SW 1271 (cell line): ENCODE data around the gene AGFG2.
"Not testable (repeated sequence)": the region's sequence is repeated elsewhere in the genome, so short reads cannot be mapped to it uniquely, and the experiment has no call there.

Source experiments
- DNase-seq, 2 experiments: peaks; one replicate each; lab custom pipeline; 2025; lab: John Stamatoyannopoulos, UW

The AGFG2 gene

DNA sequence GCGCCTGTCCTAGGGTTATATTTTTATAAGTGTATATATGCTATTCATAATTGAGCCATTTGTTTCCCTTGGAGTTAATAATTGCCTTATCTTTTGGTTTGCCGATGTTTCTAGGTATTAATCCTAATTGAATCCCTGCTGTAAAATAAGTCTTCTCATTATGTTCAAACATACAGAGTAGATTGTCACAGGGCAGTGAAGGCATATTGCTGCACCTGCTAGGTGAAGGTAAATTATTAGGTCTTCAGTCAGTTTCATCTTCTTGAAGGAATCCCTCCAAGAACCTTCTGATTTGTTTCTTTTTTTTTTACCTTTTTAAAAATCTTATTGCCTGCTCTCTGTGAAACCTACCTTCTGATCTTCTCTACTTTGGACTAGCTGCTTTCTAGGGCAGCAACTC is 17.9 kb upstream of the AGFG2 start:
- DNase-seq, result no peak

GRCh38 chr7:100521909-100522593 is 17.0 kb upstream of the AGFG2 start:
- not testable (repeated sequence) for DNase-seq

DNA sequence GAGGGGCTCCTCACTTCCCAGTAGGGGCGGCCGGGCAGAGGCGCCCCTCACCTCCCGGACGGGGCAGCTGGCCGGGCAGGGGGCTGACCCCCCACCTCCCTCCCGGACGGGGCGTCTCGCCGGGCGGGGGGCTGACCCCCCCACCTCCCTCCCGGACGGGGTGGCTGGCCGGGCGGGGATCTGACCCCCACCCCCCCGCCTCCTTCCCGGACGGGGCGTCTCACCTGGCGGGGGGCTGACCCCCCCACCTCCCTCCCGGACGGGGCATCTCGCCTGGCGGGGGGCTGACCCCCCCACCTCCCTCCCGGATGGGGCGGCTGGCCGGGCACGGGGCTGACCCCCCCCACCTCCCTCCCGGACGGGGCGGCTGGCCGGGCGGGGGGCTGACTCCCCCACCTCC is 15.8 kb upstream of the AGFG2 start:
- DNase-seq, result not testable (repeated sequence)

DNA sequence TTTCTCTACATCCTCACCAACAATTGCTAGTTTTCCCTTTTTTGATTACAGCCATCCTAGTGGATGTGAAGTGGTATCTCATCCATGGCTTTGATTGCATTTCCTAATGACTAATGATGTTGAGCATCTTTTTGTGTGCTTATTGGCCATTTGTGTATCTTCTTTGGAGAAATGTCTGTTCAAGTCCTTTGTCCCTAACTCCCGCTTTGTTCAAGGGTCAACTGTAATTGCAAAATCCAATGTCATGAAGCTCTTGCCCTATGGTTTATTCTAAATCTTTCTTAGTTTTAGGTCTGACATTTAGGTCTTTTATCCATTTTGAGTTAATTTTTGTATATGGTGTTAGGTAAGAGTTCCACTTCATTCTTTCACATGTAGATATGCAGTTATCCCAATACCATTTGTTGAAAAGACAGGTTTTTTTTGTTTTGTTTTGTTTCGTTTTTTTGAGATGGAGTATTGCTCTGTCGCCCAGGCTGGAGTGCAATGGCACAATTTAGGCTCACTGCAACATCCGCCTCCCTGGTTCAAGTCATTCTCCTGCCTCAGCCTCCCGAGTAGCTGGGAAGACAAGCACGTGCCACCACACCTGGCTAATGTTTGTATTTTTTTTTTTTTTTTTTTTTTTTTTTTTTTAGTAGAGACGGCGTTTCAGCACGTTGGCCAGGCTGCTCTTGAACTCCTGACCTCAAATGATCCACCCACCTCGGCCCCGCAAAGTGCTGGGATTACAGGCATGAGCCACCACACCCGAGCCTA is 10.7 kb upstream of the AGFG2 start:
- DNase-seq, result not testable (repeated sequence)

DNA sequence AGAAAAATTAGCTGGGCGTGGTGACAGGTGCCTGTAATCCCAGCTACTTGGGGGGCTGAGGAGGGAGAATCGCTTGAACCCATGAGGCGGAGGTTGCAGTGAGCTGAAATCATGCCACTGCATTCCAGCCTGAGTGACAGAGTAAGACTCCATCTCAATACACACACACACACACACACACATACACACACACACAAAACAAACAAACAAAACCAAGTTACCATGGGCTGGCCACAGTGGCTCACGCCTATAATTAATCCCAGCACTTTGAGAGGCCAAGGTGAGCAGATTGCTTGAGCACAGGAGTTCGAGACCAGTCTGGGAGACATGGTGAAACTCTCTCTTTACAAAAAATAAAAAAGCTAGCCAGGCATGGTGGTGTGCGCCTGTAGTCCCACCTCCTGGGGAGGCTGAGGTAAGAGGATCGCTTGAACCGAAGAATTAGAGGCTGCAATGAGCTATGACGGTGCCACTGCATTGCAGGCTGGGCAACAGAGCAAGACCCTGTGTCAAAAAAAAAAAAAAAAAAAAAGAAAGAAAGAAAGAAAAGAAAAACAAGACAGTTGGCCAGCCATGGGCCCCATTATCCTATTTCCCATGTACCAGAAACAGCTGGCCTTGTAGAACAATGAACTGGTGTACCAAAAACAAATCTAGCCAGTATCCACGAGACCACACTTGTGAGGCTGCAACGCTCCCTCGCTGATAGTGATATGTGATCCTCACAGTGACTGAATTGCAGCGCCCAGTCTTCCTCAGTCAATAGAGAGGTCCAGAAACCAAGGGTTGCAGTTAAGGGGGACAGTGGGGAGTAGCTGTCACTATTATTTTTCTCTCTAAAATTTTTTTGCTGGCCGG is 6.6 kb upstream of the AGFG2 start:
- DNase-seq, result no peak

DNA sequence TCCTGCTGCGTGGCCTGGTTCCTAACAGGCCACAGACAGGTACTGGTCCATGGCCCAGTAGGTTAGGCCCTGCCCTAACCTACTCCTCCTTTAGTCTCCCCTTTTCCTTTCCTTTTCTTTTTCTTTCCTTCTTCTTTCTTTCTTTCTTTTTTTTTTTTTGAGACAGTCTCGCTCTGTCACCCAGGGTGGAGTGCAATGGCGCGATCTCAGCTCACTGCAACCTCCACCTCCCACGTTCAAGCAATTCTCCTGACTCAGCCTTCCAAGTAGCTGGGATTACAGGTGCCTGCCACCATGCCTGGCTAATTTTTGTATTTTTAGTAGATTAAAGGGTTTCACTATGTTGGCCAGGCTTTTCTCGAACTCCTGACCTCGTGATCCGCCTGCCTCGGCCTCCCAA is 3.0 kb upstream of the AGFG2 start:
- DNase-seq, result not testable (repeated sequence)

- DNase-seq, result not testable (repeated sequence)
Measured at GRCh38 chr7:100536695-100537094, 2.3 kb upstream of the AGFG2 start.

DNA sequence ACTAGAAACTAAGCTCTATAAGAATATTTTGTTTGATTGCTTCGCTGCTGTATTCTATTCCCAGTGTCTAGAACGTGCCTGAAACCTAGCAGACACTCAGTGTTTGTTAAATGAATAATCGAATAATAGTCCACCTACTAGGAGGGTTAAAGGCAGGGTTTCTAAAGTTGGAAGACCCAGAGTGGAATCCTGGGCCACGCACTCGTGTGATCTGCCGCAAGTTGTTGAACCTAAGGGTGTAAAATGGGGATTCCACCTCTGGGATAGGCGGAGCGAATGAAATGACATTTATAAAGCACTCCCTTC is 702 bp upstream of the AGFG2 start:
- no peak for DNase-seq

- no peak for DNase-seq
Measured at GRCh38 chr7:100539436-100540006, 518 bp downstream of the AGFG2 start.

DNA sequence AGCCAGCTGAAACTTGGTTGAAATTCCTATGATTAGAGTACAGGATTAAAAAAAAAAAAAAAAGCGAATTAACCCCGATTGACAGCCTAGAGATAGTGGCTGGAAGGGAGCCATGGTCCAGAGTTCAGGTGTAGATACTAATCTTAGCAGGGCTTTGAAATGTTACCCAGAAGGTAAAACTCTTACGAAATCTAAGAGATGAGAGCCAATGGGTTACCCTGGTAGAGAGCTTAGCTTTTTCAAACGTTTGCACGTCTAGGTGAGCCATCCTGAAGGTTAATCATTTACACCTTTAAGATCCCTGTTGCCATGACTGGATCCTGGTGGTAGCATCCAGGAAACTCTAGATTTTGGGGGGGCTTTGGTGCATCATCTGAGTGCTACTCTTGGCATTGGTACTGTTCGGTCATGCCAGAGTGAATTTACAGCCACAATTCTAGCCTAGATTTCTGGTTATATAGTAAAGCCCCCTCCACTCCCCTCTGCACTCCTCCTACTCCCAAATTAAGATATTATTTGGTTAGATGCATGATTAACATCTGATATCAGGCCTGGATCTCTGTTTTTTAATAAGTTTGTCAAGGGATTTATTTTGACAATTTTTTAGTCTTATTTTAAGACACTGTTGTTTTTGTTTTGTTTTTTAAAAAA is 1.2 kb downstream of the AGFG2 start:
- no peak for DNase-seq

DNA sequence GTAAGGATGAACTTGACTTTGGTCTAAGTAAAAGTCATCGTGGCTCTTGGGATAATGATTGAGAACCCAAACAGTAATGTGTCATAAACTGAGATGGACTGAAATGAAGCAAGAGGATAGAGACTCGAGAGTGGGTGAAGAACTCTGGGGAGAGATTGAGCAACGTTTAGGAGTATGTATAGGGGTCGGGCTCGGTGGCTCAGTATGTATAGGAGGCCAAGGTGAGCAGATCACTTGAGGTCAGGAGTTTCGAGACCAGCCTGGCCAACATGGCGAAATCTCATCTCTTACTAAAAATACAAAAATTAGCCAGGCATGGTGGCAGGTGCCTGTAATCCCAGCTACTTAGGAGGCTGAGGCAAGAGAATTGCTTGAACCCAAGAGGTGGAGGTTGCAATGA is 2.3 kb downstream of the AGFG2 start:
- not testable (repeated sequence) for DNase-seq

DNA sequence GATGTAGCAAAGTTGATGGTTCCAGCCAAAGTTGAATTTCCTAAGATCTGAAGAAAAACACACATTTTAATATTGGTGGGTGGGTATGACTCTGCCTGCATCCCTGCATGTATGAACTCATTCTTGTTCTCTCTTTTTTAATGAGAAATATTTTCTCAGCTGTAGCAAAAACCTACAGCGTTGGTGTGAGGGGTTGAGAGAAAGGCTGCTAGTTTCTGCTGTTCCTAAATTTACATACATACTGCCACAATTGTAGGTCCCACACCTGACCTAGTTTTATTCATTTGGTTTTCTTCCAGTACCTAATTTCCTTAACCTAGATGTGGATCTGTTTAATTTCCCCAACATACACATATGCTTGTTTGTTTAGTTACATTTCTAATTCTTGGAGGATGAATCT is 4.6 kb downstream of the AGFG2 start:
- DNase-seq, result no peak

- no peak for DNase-seq
Measured at GRCh38 chr7:100544386-100544785, 5.4 kb downstream of the AGFG2 start.

- DNase-seq, result no peak
Measured at GRCh38 chr7:100544967-100545359, 6.0 kb downstream of the AGFG2 start.

- peak; percentile 55 to 83 for DNase-seq
Measured at GRCh38 chr7:100545360-100546128, 6.5 kb downstream of the AGFG2 start.

GRCh38 chr7:100546129-100546925 is 7.3 kb downstream of the AGFG2 start:
- DNase-seq, result no peak

- DNase-seq, result no peak
Measured at GRCh38 chr7:100546926-100547800, 8.2 kb downstream of the AGFG2 start.

DNA sequence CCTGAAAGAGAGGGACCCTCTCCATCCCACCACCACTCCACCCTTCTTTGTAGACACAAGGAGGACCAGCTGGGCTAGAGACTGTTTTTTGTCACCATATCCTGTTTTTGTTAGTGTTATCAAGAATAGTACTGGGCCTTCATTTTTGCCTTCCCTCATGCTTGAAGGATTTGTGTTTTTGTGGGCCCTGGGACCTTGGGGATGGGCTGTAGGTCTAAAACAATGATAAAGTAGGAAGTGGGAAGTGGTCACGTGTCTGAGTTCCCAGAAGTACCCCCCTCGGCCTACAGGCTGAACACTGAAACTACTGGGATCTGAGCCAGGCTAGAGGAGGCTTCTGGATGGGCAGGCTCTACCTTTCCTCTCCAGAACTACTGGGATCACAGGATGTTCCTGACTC is 8.9 kb downstream of the AGFG2 start:
- DNase-seq, result no peak

DNA sequence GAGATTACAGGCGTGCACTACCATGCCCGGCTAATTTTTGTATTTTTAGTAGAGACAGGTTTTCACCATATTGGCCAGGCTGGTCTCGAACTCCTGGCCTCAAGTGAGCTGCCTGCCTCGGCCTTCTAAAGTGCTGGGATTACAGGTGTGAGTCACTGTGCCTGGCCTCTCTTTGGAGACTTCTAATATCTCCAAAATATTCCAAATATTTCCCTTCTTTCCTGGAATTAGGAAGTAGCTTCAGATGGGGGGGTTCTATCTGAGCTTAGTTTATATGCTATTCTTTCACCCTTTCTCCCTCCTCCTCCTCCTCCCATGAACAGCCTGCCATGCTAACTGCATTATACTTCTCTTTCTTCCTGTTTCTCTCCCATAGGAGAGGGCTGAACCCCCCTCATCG is 9.4 kb downstream of the AGFG2 start:
- DNase-seq, result not testable (repeated sequence)
